ENCODE data around the gene PBRM1. TPM values are rescaled to one million over a fixed set of nuclear protein-coding genes. Genes with fewer than 3 reads are reported as not detected.

PBRM1 gene
- total and polyA plus RNA-seq, 4 donors, result 6.9 to 73.8 (median 36.4) TPM

- WGBS, 2 donors, result 55 to 56% methylated on average over 3 of the region's 3 CpGs
- DNase-seq, result no peak
- no peak for ATAC-seq (ENCODE audit: low FRiP score)
- Histone ChIP-seq H3K9me3 (ENCODE audit: control insufficient read depth, low read length) (no peaks in the 10 kb centered on the region), H3K36me3 (ENCODE audit: control insufficient read depth in 1 of 2, insufficient read depth in 2 of 2, low read length in 1 of 2) (peaks cover 3 to 6% of the 10 kb centered on the region in 2 donors), H3K4me3 (ENCODE audit: low read length in 2 of 2) (no peak overlapping the region), H3K27me3 (ENCODE audit: control insufficient read depth in 1 of 2, insufficient read depth in 2 of 2, low read length in 1 of 2) (no peaks in the 10 kb centered on the region), H3K4me1 (ENCODE audit: control insufficient read depth in 1 of 2, insufficient read depth in 2 of 2, low read length in 2 of 2) (no peaks in the 10 kb centered on the region), H3K27ac (ENCODE audit: low read depth in 1 of 2, low read length in 2 of 2) (no peak overlapping the region)
- intact Hi-C loops (cut with DNase I), result no loop called here
Observed at GRCh38 chr3:52660046-52660445, 25.7 kb downstream of the PBRM1 start.

DNA sequence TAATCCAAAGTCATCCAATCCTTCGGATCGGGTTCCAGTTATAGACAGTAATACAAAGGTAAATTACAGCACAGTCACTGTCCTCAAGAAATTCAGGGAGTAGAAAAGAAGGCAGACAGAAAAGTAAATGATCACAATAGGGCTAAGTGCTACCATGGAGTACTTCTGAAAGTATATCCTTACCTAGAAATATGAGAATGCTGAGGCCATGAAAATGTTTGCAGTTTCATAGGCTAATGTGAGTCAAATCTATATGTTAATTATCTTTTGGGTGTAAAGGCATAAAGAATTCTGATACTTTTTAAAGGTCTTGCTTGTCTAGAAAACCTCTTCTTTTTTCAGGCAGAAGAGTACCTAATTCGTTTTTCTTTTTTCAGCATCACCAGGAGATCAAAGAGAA, 29.8 kb downstream of the PBRM1 start:
- WGBS, 2 donors, result 92 to 94% methylated on average over 3 of the region's 3 CpGs
- H3K27ac ChIP-seq (ENCODE audit: low read depth in 1 of 2, low read length in 2 of 2), result no peak overlapping the region
- DNase-seq (no peak), ATAC-seq (ENCODE audit: low FRiP score) (no peak)
- H3K9me3 ChIP-seq (ENCODE audit: control insufficient read depth, low read length), result no peaks in the 10 kb centered on the region
- peaks cover 4 to 9% of the 10 kb centered on the region in 2 donors for H3K36me3 ChIP-seq (ENCODE audit: control insufficient read depth in 1 of 2, insufficient read depth in 2 of 2, low read length in 1 of 2)
- no peak overlapping the region for H3K4me3 ChIP-seq (ENCODE audit: low read length in 2 of 2)
- no peaks in the 10 kb centered on the region for H3K27me3 ChIP-seq (ENCODE audit: control insufficient read depth in 1 of 2, insufficient read depth in 2 of 2, low read length in 1 of 2)
- intact Hi-C loops (cut with DNase I), result no loop called here
- no peaks in the 10 kb centered on the region for H3K4me1 ChIP-seq (ENCODE audit: control insufficient read depth in 1 of 2, insufficient read depth in 2 of 2, low read length in 2 of 2)

DNA sequence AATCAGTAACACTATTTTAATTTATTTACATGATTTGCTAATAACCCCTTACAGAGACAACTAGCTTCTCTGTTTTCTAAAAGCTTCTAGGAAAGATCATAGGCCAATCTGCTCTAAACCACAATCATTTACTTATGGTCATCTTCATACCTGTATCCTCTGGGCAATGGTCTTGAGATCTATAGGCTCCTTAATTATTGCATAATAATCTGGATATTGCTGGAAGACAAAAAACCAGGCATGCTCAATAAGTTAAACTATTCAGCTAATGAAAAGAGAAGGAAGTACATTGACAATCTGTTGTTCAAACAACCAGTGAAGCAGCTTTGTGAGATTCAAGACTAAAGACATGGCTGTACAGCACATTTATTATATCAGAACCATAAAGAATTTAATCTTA, 34.1 kb downstream of the PBRM1 start:
- no peaks in the 10 kb centered on the region for H3K9me3 ChIP-seq (ENCODE audit: control insufficient read depth, low read length)
- ATAC-seq (ENCODE audit: low FRiP score) (no peak), DNase-seq (no peak)
- H3K4me1 ChIP-seq (ENCODE audit: control insufficient read depth in 1 of 2, insufficient read depth in 2 of 2, low read length in 2 of 2), result no peaks in the 10 kb centered on the region
- H3K36me3 ChIP-seq (ENCODE audit: control insufficient read depth in 1 of 2, insufficient read depth in 2 of 2, low read length in 1 of 2), result peaks cover 3 to 9% of the 10 kb centered on the region in 2 donors
- intact Hi-C loops (cut with DNase I), result no loop called here
- no peak overlapping the region for H3K4me3 ChIP-seq (ENCODE audit: low read length in 2 of 2)
- H3K27me3 ChIP-seq (ENCODE audit: control insufficient read depth in 1 of 2, insufficient read depth in 2 of 2, low read length in 1 of 2), result no peaks in the 10 kb centered on the region
- H3K27ac ChIP-seq (ENCODE audit: low read depth in 1 of 2, low read length in 2 of 2), result no peak overlapping the region

- Histone ChIP-seq H3K36me3 (ENCODE audit: control insufficient read depth in 1 of 2, insufficient read depth in 2 of 2, low read length in 1 of 2) (peaks cover 5 to 9% of the 10 kb centered on the region in 2 donors), H3K4me1 (ENCODE audit: control insufficient read depth in 1 of 2, insufficient read depth in 2 of 2, low read length in 2 of 2) (no peaks in the 10 kb centered on the region), H3K27ac (ENCODE audit: low read depth in 1 of 2, low read length in 2 of 2) (no peak overlapping the region), H3K9me3 (ENCODE audit: control insufficient read depth, low read length) (no peaks in the 10 kb centered on the region), H3K27me3 (ENCODE audit: control insufficient read depth in 1 of 2, insufficient read depth in 2 of 2, low read length in 1 of 2) (no peaks in the 10 kb centered on the region), H3K4me3 (ENCODE audit: low read length in 2 of 2) (no peak overlapping the region)
- no peak for ATAC-seq (ENCODE audit: low FRiP score)
- DNase-seq, result no peak
- intact Hi-C loops (cut with DNase I), result no loop called here
- WGBS, 2 donors, result 91 to 94% methylated on average over 1 of the region's 1 CpG
Observed at GRCh38 chr3:52650439-52650838, 35.3 kb downstream of the PBRM1 start.

GRCh38 chr3:52649461-52650210, 36.1 kb downstream of the PBRM1 start:
- intact Hi-C loops (cut with DNase I), result no loop called here
- no peaks in the 10 kb centered on the region for H3K27me3 ChIP-seq (ENCODE audit: control insufficient read depth in 1 of 2, insufficient read depth in 2 of 2, low read length in 1 of 2)
- 60 to 63% methylated on average over 5 of the region's 5 CpGs for WGBS, 2 donors
- H3K4me3 ChIP-seq (ENCODE audit: low read length in 2 of 2), result no peak overlapping the region
- DNase-seq (no peak), ATAC-seq (ENCODE audit: low FRiP score) (no peak)
- H3K36me3 ChIP-seq (ENCODE audit: control insufficient read depth in 1 of 2, insufficient read depth in 2 of 2, low read length in 1 of 2), result peaks cover 6 to 9% of the 10 kb centered on the region in 2 donors
- peak overlapping the region in 1 of 2 donors; percentile 55 for H3K27ac ChIP-seq (ENCODE audit: low read depth in 1 of 2, low read length in 2 of 2)
- no peaks in the 10 kb centered on the region for H3K9me3 ChIP-seq (ENCODE audit: control insufficient read depth, low read length)
- H3K4me1 ChIP-seq (ENCODE audit: control insufficient read depth in 1 of 2, insufficient read depth in 2 of 2, low read length in 2 of 2), result no peaks in the 10 kb centered on the region

DNA sequence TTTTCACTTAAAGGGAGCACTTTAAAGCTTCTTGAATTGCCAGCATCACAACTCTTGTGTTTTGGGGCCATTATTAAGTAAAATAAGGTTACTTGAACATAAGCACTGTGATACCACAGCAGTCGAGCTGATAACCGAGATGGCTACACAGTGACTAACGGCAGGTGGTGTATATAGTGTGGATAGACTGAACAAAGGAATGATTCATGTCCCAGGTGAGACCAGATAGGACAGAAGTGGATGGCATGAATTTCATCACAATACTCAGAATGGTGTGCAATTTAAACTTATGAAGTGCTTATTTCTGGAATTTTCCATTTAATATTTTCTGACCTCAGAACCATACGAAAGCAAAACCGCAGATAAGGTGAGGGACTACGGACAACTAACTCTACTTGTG, 40.2 kb downstream of the PBRM1 start:
- intact Hi-C loops (cut with DNase I), result no loop called here
- Histone ChIP-seq H3K36me3 (ENCODE audit: control insufficient read depth in 1 of 2, insufficient read depth in 2 of 2, low read length in 1 of 2) (peaks cover 0 to 5% of the 10 kb centered on the region in 2 donors), H3K27me3 (ENCODE audit: control insufficient read depth in 1 of 2, insufficient read depth in 2 of 2, low read length in 1 of 2) (no peaks in the 10 kb centered on the region), H3K4me1 (ENCODE audit: control insufficient read depth in 1 of 2, insufficient read depth in 2 of 2, low read length in 2 of 2) (no peaks in the 10 kb centered on the region), H3K4me3 (ENCODE audit: low read length in 2 of 2) (no peak overlapping the region), H3K27ac (ENCODE audit: low read depth in 1 of 2, low read length in 2 of 2) (no peak overlapping the region), H3K9me3 (ENCODE audit: control insufficient read depth, low read length) (no peaks in the 10 kb centered on the region)
- DNase-seq (no peak), ATAC-seq (ENCODE audit: low FRiP score) (no peak)
- 93 to 95% methylated on average over 6 of the region's 6 CpGs for WGBS, 2 donors

GRCh38 chr3:52636673-52637072, 49.0 kb downstream of the PBRM1 start:
- DNase-seq (no peak), ATAC-seq (ENCODE audit: low FRiP score) (no peak)
- intact Hi-C loops (cut with DNase I), result no loop called here
- peaks cover 1 to 17% of the 10 kb centered on the region in 2 donors for H3K36me3 ChIP-seq (ENCODE audit: control insufficient read depth in 1 of 2, insufficient read depth in 2 of 2, low read length in 1 of 2)
- no peaks in the 10 kb centered on the region for H3K9me3 ChIP-seq (ENCODE audit: control insufficient read depth, low read length)
- no peak overlapping the region for H3K4me3 ChIP-seq (ENCODE audit: low read length in 2 of 2)
- H3K27ac ChIP-seq (ENCODE audit: low read depth in 1 of 2, low read length in 2 of 2), result no peak overlapping the region
- H3K27me3 ChIP-seq (ENCODE audit: control insufficient read depth in 1 of 2, insufficient read depth in 2 of 2, low read length in 1 of 2), result no peaks in the 10 kb centered on the region
- H3K4me1 ChIP-seq (ENCODE audit: control insufficient read depth in 1 of 2, insufficient read depth in 2 of 2, low read length in 2 of 2), result no peaks in the 10 kb centered on the region
- 72 to 81% methylated on average over 4 of the region's 4 CpGs for WGBS, 2 donors

DNA sequence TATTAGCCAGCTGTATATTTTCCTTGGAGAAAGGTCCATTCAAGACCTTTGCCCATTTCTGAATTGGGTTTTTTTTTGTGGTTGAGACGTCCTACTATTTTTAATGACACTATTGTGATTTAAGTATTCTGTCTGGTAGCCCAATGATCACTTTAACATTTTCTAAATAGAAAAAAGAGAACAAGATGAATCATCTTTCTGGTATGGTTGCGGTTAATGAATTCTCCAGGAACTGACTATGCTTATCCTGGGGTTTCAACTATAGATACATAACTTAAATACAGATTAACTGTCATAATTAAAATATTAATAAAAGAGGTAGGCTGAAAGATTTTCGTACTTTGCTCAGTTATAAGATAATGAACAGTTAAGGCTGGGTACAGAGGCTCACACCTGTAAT, 51.9 kb downstream of the PBRM1 start:
- no peaks in the 10 kb centered on the region for H3K4me1 ChIP-seq (ENCODE audit: control insufficient read depth in 1 of 2, insufficient read depth in 2 of 2, low read length in 2 of 2)
- H3K4me3 ChIP-seq (ENCODE audit: low read length in 2 of 2), result no peak overlapping the region
- no peak overlapping the region for H3K27ac ChIP-seq (ENCODE audit: low read depth in 1 of 2, low read length in 2 of 2)
- H3K27me3 ChIP-seq (ENCODE audit: control insufficient read depth in 1 of 2, insufficient read depth in 2 of 2, low read length in 1 of 2), result no peaks in the 10 kb centered on the region
- intact Hi-C loops (cut with DNase I), result no loop called here
- H3K9me3 ChIP-seq (ENCODE audit: control insufficient read depth, low read length), result no peaks in the 10 kb centered on the region
- WGBS, 2 donors, result 86 to 90% methylated on average over 3 of the region's 3 CpGs
- peaks cover 0 to 11% of the 10 kb centered on the region in 2 donors for H3K36me3 ChIP-seq (ENCODE audit: control insufficient read depth in 1 of 2, insufficient read depth in 2 of 2, low read length in 1 of 2)
- DNase-seq (no peak), ATAC-seq (ENCODE audit: low FRiP score) (no peak)

DNA sequence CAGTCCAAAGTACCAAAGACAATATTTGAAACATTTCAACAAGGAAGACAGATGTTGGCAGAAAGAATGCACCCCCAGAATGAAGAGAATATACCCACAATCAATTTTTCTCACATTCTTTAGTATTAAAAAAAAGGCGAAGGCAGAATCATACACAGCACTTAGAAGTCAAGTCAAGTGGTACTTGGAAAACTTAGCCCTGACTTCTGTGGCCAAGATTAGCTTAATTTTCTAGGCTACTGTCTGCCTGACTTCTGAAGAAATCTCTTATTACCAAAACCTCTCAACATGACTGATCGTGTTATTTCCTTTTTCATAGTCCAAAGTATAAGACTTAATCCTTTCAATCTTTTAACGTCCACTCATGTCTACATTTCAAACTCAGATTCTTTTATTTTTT, 60.7 kb downstream of the PBRM1 start:
- H3K4me1 ChIP-seq (ENCODE audit: control insufficient read depth in 1 of 2, insufficient read depth in 2 of 2, low read length in 2 of 2), result no peaks in the 10 kb centered on the region
- intact Hi-C loops (cut with DNase I), result no loop called here
- no peak overlapping the region for H3K4me3 ChIP-seq (ENCODE audit: low read length in 2 of 2)
- WGBS, 2 donors, result 86 to 88% methylated on average over 3 of the region's 3 CpGs
- H3K27ac ChIP-seq (ENCODE audit: low read depth in 1 of 2, low read length in 2 of 2), result no peak overlapping the region
- H3K36me3 ChIP-seq (ENCODE audit: control insufficient read depth in 1 of 2, insufficient read depth in 2 of 2, low read length in 1 of 2), result peaks cover 2 to 4% of the 10 kb centered on the region in 2 donors
- no peaks in the 10 kb centered on the region for H3K9me3 ChIP-seq (ENCODE audit: control insufficient read depth, low read length)
- H3K27me3 ChIP-seq (ENCODE audit: control insufficient read depth in 1 of 2, insufficient read depth in 2 of 2, low read length in 1 of 2), result no peaks in the 10 kb centered on the region
- ATAC-seq (ENCODE audit: low FRiP score), result no peak
- DNase-seq, result no peak

Measured in aorta (tissue), 5 donors.